HEK293 (cell line): Measurements from ENCODE around the gene ARHGAP21.

Source experiments
- CTCF ChIA-PET: fragments of 350-600 bp; formaldehyde crosslinking; extraction: SDS; loops from one replicate; lab custom pipeline; 2021; ENCODE audit warnings: antibody characterized with exemption; lab: Yijun Ruan, JAX
- POLR2A ChIA-PET: fragments of 300-600 bp; formaldehyde crosslinking; extraction: SDS; loops from one replicate; lab custom pipeline; 2020; ENCODE audit warnings: antibody characterized with exemption, inconsistent platforms; lab: Yijun Ruan, JAX
- H3K27ac ChIP-seq: fragments of 200-500 bp; sonication (Bioruptor generic); 2 replicates; pipeline ENCODE4 v1.5.1; 2014; ENCODE audit warnings: low read depth, low read length, control low read depth, inconsistent platforms; ENCODE audit errors: extremely low read depth
- H3K36me3 ChIP-seq, 2 experiments: fragments of 200-500 bp in 1 of 2; sonication (Bioruptor generic) in 1 of 2; 1 replicate in 1 of 2; 2 replicates in 1 of 2; pipeline ENCODE4 v1.5.1; 2014 to 2017; ENCODE audit warnings: inconsistent platforms in 2 of 2, low read length in 2 of 2; ENCODE audit not compliant: control insufficient read depth in 2 of 2, insufficient read depth in 1 of 2
- H3K4me1 ChIP-seq: fragments of 200-500 bp; sonication (Bioruptor generic); 2 replicates; pipeline ENCODE4 v1.5.1; 2014; ENCODE audit warnings: mild to moderate bottlenecking, low read length, inconsistent platforms; ENCODE audit not compliant: control insufficient read depth, insufficient read depth
- H3K4me3 ChIP-seq: 2 replicates; pipeline ENCODE4 v1.5.1; 2011; ENCODE audit warnings: low read depth, mild to moderate bottlenecking, control low read depth, low read length, moderate library complexity
- H3K9me3 ChIP-seq: fragments of 200-500 bp; sonication (Bioruptor generic); 2 replicates; pipeline ENCODE4 v1.5.1; 2014; ENCODE audit warnings: low read depth, low read length, inconsistent platforms; ENCODE audit not compliant: control insufficient read depth, insufficient read depth
- ATF2 ChIP-seq: fragments of 450-650 bp; formaldehyde crosslinking; IDR thresholded peaks from 2 replicates; pipeline ENCODE4 v1.5.1; 2016; ENCODE audit warnings: missing biosample characterization, missing genetic modification characterization, low read depth
- BCL11B ChIP-seq: fragments of 450-650 bp; formaldehyde crosslinking; IDR thresholded peaks from 2 replicates; pipeline ENCODE4 v1.5.1; 2016; ENCODE audit warnings: low read depth, missing biosample characterization, missing genetic modification characterization
- CTCF ChIP-seq: fragments of 450-650 bp; formaldehyde crosslinking; IDR thresholded peaks from 2 replicates; pipeline ENCODE4 v1.5.1; 2016; ENCODE audit warnings: missing biosample characterization, missing genetic modification characterization
- GLIS1 ChIP-seq: fragments of 450-650 bp; formaldehyde crosslinking; IDR thresholded peaks from 2 replicates; pipeline ENCODE4 v1.5.1; 2016; ENCODE audit warnings: missing biosample characterization, missing genetic modification characterization
- PRDM1 ChIP-seq: fragments of 450-650 bp; formaldehyde crosslinking; IDR thresholded peaks from 2 replicates; pipeline ENCODE4; 2016; ENCODE audit warnings: missing biosample characterization, missing genetic modification characterization
- SCRT1 ChIP-seq: fragments of 450-650 bp; formaldehyde crosslinking; IDR thresholded peaks from 2 replicates; pipeline ENCODE4 v1.5.1; 2016; ENCODE audit warnings: missing biosample characterization, missing genetic modification characterization, borderline replicate concordance
- ZBTB20 ChIP-seq: fragments of 450-650 bp; formaldehyde crosslinking; IDR thresholded peaks from 2 replicates; pipeline ENCODE4 v1.5.1; 2016; ENCODE audit warnings: missing biosample characterization, missing genetic modification characterization
- ZBTB26 ChIP-seq: fragments of 450-650 bp; formaldehyde crosslinking; optimal IDR thresholded peaks from 2 replicates; pipeline ENCODE3; 2016; ENCODE audit warnings: missing biosample characterization, mild to moderate bottlenecking, missing genetic modification characterization
- ZNF184 ChIP-seq: fragments of 450-650 bp; IDR thresholded peaks from 2 replicates; pipeline ENCODE4 v1.5.1; 2018; ENCODE audit warnings: missing biosample characterization, mild to moderate bottlenecking, missing genetic modification characterization
- ZNF19 ChIP-seq: fragments of 450-650 bp; formaldehyde crosslinking; IDR thresholded peaks from 2 replicates; pipeline ENCODE4; 2016; ENCODE audit warnings: missing biosample characterization, missing genetic modification characterization, low read depth
- ZNF248 ChIP-seq: fragments of 450-650 bp; formaldehyde crosslinking; IDR thresholded peaks from 2 replicates; pipeline ENCODE4 v1.5.1; 2017; ENCODE audit warnings: missing biosample characterization, missing genetic modification characterization
- ZNF26 ChIP-seq: fragments of 450-650 bp; formaldehyde crosslinking; IDR thresholded peaks from 2 replicates; pipeline ENCODE4 v1.5.1; 2016; ENCODE audit warnings: missing biosample characterization, missing genetic modification characterization
- ZNF280C ChIP-seq: fragments of 450-650 bp; formaldehyde crosslinking; IDR thresholded peaks from 2 replicates; pipeline ENCODE4 v1.5.1; 2016; ENCODE audit warnings: missing biosample characterization, missing genetic modification characterization
- ZNF366 ChIP-seq: fragments of 450-650 bp; formaldehyde crosslinking; conservative IDR thresholded peaks from 2 replicates; pipeline ENCODE4 v1.5.1; 2016; ENCODE audit warnings: missing biosample characterization, missing genetic modification characterization
- ZNF416 ChIP-seq: fragments of 450-650 bp; formaldehyde crosslinking; IDR thresholded peaks from 2 replicates; pipeline ENCODE4 v1.5.1; 2016; ENCODE audit warnings: missing biosample characterization, missing genetic modification characterization
- ZNF501 ChIP-seq: fragments of 450-650 bp; formaldehyde crosslinking; IDR thresholded peaks from 2 replicates; pipeline ENCODE4 v1.5.1; 2016; ENCODE audit warnings: missing biosample characterization, missing genetic modification characterization
- ZNF707 ChIP-seq: fragments of 450-650 bp; formaldehyde crosslinking; IDR thresholded peaks from 2 replicates; pipeline ENCODE4 v1.5.1; 2016; ENCODE audit warnings: missing biosample characterization, missing genetic modification characterization
- ZXDB ChIP-seq: fragments of 450-650 bp; formaldehyde crosslinking; IDR thresholded peaks from 2 replicates; pipeline ENCODE4 v1.5.1; 2016; ENCODE audit warnings: missing biosample characterization, missing genetic modification characterization

Gene ARHGAP21

GRCh38 chr10:24603333-24603732, 120.4 kb downstream of the ARHGAP21 start (continued):
- TF ChIP-seq CTCF (no peak), PRDM1 (tag by site-specific recombination) (no peak), ZBTB20 (tag by site-specific recombination) (no peak), ZXDB (tag by site-specific recombination) (no peak), SCRT1 (no peak), ZNF26 (tag by site-specific recombination) (no peak), GLIS1 (tag by site-specific recombination) (no peak), ZNF19 (tag by site-specific recombination) (no peak), BCL11B (no peak), ZNF707 (tag by site-specific recombination) (no peak)

- TF ChIP-seq ZNF280C (tag by site-specific recombination) (no peak), ZNF416 (no peak), ZNF366 (tag by site-specific recombination) (no peak), ZNF184 (tag by site-specific recombination) (no peak), PRDM1 (tag by site-specific recombination) (no peak), ZNF501 (tag by site-specific recombination) (no peak), ATF2 (tag by site-specific recombination) (no peak), ZNF248 (tag by site-specific recombination) (no peak), ZBTB26 (tag by site-specific recombination) (no peak)
- TF ChIP-seq, all 188 proteins: peak for 0
- peaks cover 49 to 82% of the 10 kb centered on the region in 2 experiments for H3K36me3 ChIP-seq
- no peak overlapping the region for H3K4me3 ChIP-seq
- POLR2A ChIA-PET = no interaction called here
- H3K4me1 ChIP-seq = no peaks in the 10 kb centered on the region
- H3K9me3 ChIP-seq = no peaks in the 10 kb centered on the region
- no peak overlapping the region for H3K27ac ChIP-seq
- CTCF ChIA-PET = interaction anchor here (2.3 kb wide), 1 partner anchor 19 kb away, joined by 9 read pairs; no protein-coding TSS in a partner anchor
Measured at GRCh38 chr10:24597961-24598360, 125.7 kb downstream of the ARHGAP21 start.
